Activated CD4-positive, alpha-beta T cell treated with anti-CD3 and anti-CD28 coated beads, Interleukin-2, amount 50 U/mL, for 24 hours (primary cell): ENCODE measurements around the gene NTM.

Source experiments
- DNase-seq, 2 donors: peaks; one replicate each; pipeline ENCODE4 v3.0.0-alpha.2; 2020; ENCODE audit warnings: low read depth in 1 of 2, low spot score in 1 of 2

The NTM gene

GRCh38 chr11:131372234-131372962, 2.0 kb downstream of the NTM start:
- no peak for DNase-seq

- DNase-seq, result no peak
Measured at GRCh38 chr11:131373095-131373725, 2.8 kb downstream of the NTM start.

- DNase-seq, result no peak
Measured at GRCh38 chr11:131373756-131374155, 3.3 kb downstream of the NTM start.

GRCh38 chr11:131375421-131375820, 5.0 kb downstream of the NTM start:
- no peak for DNase-seq

GRCh38 chr11:131375915-131376314, 5.5 kb downstream of the NTM start:
- DNase-seq, result no peak

GRCh38 chr11:131378931-131379330, 8.5 kb downstream of the NTM start:
- no peak for DNase-seq

- DNase-seq, result no peak
Measured at GRCh38 chr11:131385763-131386390, 15.5 kb downstream of the NTM start.

- no peak for DNase-seq
Measured at GRCh38 chr11:131386408-131386807, 16.0 kb downstream of the NTM start.

GRCh38 chr11:131388030-131388429, 17.6 kb downstream of the NTM start:
- DNase-seq, result no peak

GRCh38 chr11:131389582-131389981, 19.2 kb downstream of the NTM start:
- no peak for DNase-seq

- no peak for DNase-seq
Measured at GRCh38 chr11:131391176-131391575, 20.8 kb downstream of the NTM start.

- no peak for DNase-seq
Measured at GRCh38 chr11:131392528-131393255, 22.3 kb downstream of the NTM start.

- DNase-seq, result no peak
Measured at GRCh38 chr11:131393691-131394090, 23.3 kb downstream of the NTM start.

- DNase-seq, result no peak
Measured at GRCh38 chr11:131397675-131398074, 27.3 kb downstream of the NTM start.

- DNase-seq, result no peak
Measured at GRCh38 chr11:131402040-131402439, 31.6 kb downstream of the NTM start.

GRCh38 chr11:131404010-131404409, 33.6 kb downstream of the NTM start:
- no peak for DNase-seq

- no peak for DNase-seq
Measured at GRCh38 chr11:131408025-131408640, 37.7 kb downstream of the NTM start.

GRCh38 chr11:131409345-131409744, 38.9 kb downstream of the NTM start:
- no peak for DNase-seq

GRCh38 chr11:131411636-131412035, 41.2 kb downstream of the NTM start:
- DNase-seq, result no peak

GRCh38 chr11:131412061-131412460, 41.6 kb downstream of the NTM start:
- no peak for DNase-seq

- DNase-seq, result no peak
Measured at GRCh38 chr11:131413217-131413616, 42.8 kb downstream of the NTM start.
